ENCODE results near the gene MZT1. TPM values are rescaled to one million over a fixed set of nuclear protein-coding genes. Genes with fewer than 3 reads are reported as not detected.

MZT1 gene
- 6.5 and 10.9 TPM in 2 replicates for total RNA-seq (ENCODE audit: low replicate concordance)
- long read RNA-seq, transcript MZT1-201 (3 exons, 2,299 nt): major isoform, 58 of 60 reads
- long read RNA-seq, partial matches to known transcripts: 1 of 60 reads
- long read RNA-seq, other reads (novel, unspliced or antisense): 1 of 60 reads

- H3K36me3 Mint-ChIP-seq: peaks cover 34% of the 10 kb centered on the region
- H3K27ac Mint-ChIP-seq: peak within 1 kb of the TSS; percentile 87
- no peaks in the 10 kb centered on the region for H3K27me3 Mint-ChIP-seq
- no peak for TF ChIP-seq CTCF (conservative IDR thresholded peaks at IDR 0.05)
- no peaks in the 10 kb centered on the region for H3K9me3 Mint-ChIP-seq
- H3K4me3 Mint-ChIP-seq: peak within 1 kb of the TSS; percentile 98
- H3K4me1 Mint-ChIP-seq (ENCODE audit: unreplicated experiment): peaks cover 16% of the 10 kb centered on the region
- peak; percentile 95 for DNase-seq (ENCODE audit: extremely low spot score, unreplicated experiment)
These were observed at the start of gene MZT1, which contains the start of gene BORA for GRCh38 chr13:72727417-72728289. Gene MZT1, minus strand, starts transcription at chr13:72727629. Its CDS starts 27 bp downstream, at chr13:72727602. Gene BORA, plus strand, starts transcription at chr13:72727923. Its CDS starts 1,018 bp downstream, at chr13:72728941.

- H3K36me3 Mint-ChIP-seq: peaks cover 38% of the 10 kb centered on the region
These were observed 46.6 kb upstream of the MZT1 start for GRCh38 chr13:72774019-72774418.

GRCh38 chr13:72763411-72763810 lies 36.0 kb upstream of the MZT1 start:
- Mint-ChIP-seq H3K4me1 (ENCODE audit: unreplicated experiment) (no peaks in the 10 kb centered on the region), H3K9me3 (no peaks in the 10 kb centered on the region), H3K27ac (no peak overlapping the region), H3K36me3 (peaks cover 43% of the 10 kb centered on the region), H3K27me3 (no peaks in the 10 kb centered on the region), H3K4me3 (no peak overlapping the region)
- TF ChIP-seq CTCF (conservative IDR thresholded peaks at IDR 0.05): no peak
- DNase-seq (ENCODE audit: extremely low spot score, unreplicated experiment): no peak

More at GRCh38 chr13:72774019-72774418, 46.6 kb upstream of the MZT1 start:
- Mint-ChIP-seq H3K27me3 (no peaks in the 10 kb centered on the region), H3K4me1 (ENCODE audit: unreplicated experiment) (no peaks in the 10 kb centered on the region), H3K27ac (no peak overlapping the region), H3K9me3 (no peaks in the 10 kb centered on the region), H3K4me3 (no peak overlapping the region)
- DNase-seq (ENCODE audit: extremely low spot score, unreplicated experiment): no peak
- no peak for TF ChIP-seq CTCF (conservative IDR thresholded peaks at IDR 0.05)

- no peaks in the 10 kb centered on the region for H3K27me3 Mint-ChIP-seq
- H3K4me1 Mint-ChIP-seq (ENCODE audit: unreplicated experiment): no peaks in the 10 kb centered on the region
- no peak overlapping the region for H3K27ac Mint-ChIP-seq
- TF ChIP-seq CTCF (conservative IDR thresholded peaks at IDR 0.05): no peak
- no peak for DNase-seq (ENCODE audit: extremely low spot score, unreplicated experiment)
- peaks cover 35% of the 10 kb centered on the region for H3K36me3 Mint-ChIP-seq
- no peak overlapping the region for H3K4me3 Mint-ChIP-seq
- no peaks in the 10 kb centered on the region for H3K9me3 Mint-ChIP-seq
These were observed 32.8 kb upstream of the MZT1 start for GRCh38 chr13:72760189-72760588.

GRCh38 chr13:72757792-72758535 lies 30.5 kb upstream of the MZT1 start:
- H3K4me1 Mint-ChIP-seq (ENCODE audit: unreplicated experiment): no peaks in the 10 kb centered on the region
- peaks cover 30% of the 10 kb centered on the region for H3K36me3 Mint-ChIP-seq
- no peaks in the 10 kb centered on the region for H3K27me3 Mint-ChIP-seq
- no peak overlapping the region for H3K4me3 Mint-ChIP-seq
- no peaks in the 10 kb centered on the region for H3K9me3 Mint-ChIP-seq
- H3K27ac Mint-ChIP-seq: no peak overlapping the region
- no peak for DNase-seq (ENCODE audit: extremely low spot score, unreplicated experiment)
- TF ChIP-seq CTCF (conservative IDR thresholded peaks at IDR 0.05): no peak
